NCI-H748 treated with DMSO at 0.1 percent for 48 hours (cell line): ENCODE data around the gene PRAMEF25.
"Not testable (repeated sequence)": the region's sequence is repeated elsewhere in the genome, so short reads cannot be mapped to it uniquely, and the experiment has no call there.

Experiments used
- DNase-seq: peaks from one replicate; lab custom pipeline; 2025; lab: John Stamatoyannopoulos, UW

The PRAMEF25 gene

GRCh38 chr1:13070474-13070873, at the start of gene PRAMEF25:
TSS of gene PRAMEF25 (plus strand) at chr1:13070774. CDS start at chr1:13073694, 2,920 bp downstream.
- DNase-seq = not testable (repeated sequence)

- not testable (repeated sequence) for DNase-seq
Observed at GRCh38 chr1:13056475-13056874, 14.1 kb upstream of the PRAMEF25 start, which contains the start of gene PRAMEF27. TSS of gene PRAMEF27 (minus strand) at chr1:13056575. CDS start at chr1:13053659, 2,916 bp downstream.

DNA sequence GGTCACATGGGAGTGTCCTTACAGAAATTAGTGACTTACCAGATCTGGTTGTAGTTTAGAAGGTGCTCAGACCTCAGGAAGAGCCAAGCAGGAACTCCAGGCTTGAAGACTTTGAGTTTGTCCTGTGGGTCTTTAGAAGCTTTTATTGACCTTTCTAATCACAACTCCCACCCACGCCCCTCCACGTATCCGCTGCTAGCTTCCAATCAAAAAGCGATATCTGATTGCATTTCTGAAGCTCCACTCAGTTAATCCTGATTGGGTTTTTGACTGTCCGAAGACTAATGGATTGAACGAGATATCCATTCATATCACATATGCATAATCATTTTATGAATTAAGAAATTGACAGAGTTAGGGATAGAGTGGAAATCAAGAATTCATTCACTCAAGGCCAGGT, 46.2 kb downstream of the PRAMEF25 start, which contains the start of gene HNRNPCL2:
TSS of gene HNRNPCL2 (minus strand) at position 101 of the 400 bp plus-strand sequence. CDS start 454 bp downstream, outside the sequence.
- DNase-seq = not testable (repeated sequence)
